Hepatocyte (in vitro differentiated cells): ENCODE data around the gene TAF1. TPM values are rescaled to one million over a fixed set of nuclear protein-coding genes. Genes with fewer than 3 reads are reported as not detected.
"Not testable (repeated sequence)": the region's sequence is repeated elsewhere in the genome, so short reads cannot be mapped to it uniquely, and the experiment has no call there.

ENCODE experiments used
- DNase-seq: peaks from one replicate; pipeline ENCODE4 v3.0.0-alpha.2; 2016; ENCODE audit warnings: low spot score
- H2AFZ ChIP-seq: fragments of 200-600 bp; sonication (generic); 2 replicates; pipeline ENCODE4 v1.6.0; 2016; ENCODE audit warnings: antibody characterized with exemption, mild to moderate bottlenecking
- H3K27ac ChIP-seq: fragments of 200-600 bp; sonication (generic); 2 replicates; pipeline ENCODE4 v1.5.1; 2016; ENCODE audit warnings: mild to moderate bottlenecking
- H3K27me3 ChIP-seq: fragments of 200-600 bp; sonication (generic); 2 replicates; pipeline ENCODE4 v1.6.1; 2016
- H3K36me3 ChIP-seq: fragments of 200-600 bp; sonication (generic); replicated peaks from 2 replicates; pipeline ENCODE4 v1.5.1; 2016; ENCODE audit warnings: low read depth; ENCODE audit not compliant: insufficient read depth
- H3K4me1 ChIP-seq: fragments of 200-600 bp; sonication (generic); 2 replicates; pipeline ENCODE4 v1.5.1; 2016; ENCODE audit warnings: mild to moderate bottlenecking, moderate library complexity; ENCODE audit not compliant: insufficient read depth
- H3K4me2 ChIP-seq: fragments of 200-600 bp; sonication (generic); 2 replicates; pipeline ENCODE4 v1.6.0; 2016
- H3K4me3 ChIP-seq: fragments of 200-600 bp; sonication (generic); 2 replicates; pipeline ENCODE4 v1.5.1; 2016; ENCODE audit warnings: mild to moderate bottlenecking
- H3K79me2 ChIP-seq: fragments of 200-600 bp; sonication (generic); 2 replicates; pipeline ENCODE4 v1.6.0; 2017; ENCODE audit warnings: mild to moderate bottlenecking
- H3K9me2 ChIP-seq: fragments of 200-600 bp; sonication (generic); replicated peaks from 2 replicates; pipeline ENCODE4 v1.6.0; 2017; ENCODE audit warnings: mild to moderate bottlenecking; ENCODE audit not compliant: insufficient read depth
- H3K9me3 ChIP-seq: fragments of 200-600 bp; sonication (generic); 2 replicates; pipeline ENCODE4 v1.5.1; 2016; ENCODE audit warnings: low read depth, mild to moderate bottlenecking
- H4K20me1 ChIP-seq: fragments of 200-600 bp; sonication (generic); 2 replicates; pipeline ENCODE4 v1.6.0; 2016; ENCODE audit warnings: mild to moderate bottlenecking; ENCODE audit not compliant: insufficient read depth, poor library complexity, severe bottlenecking
- EZH2 ChIP-seq: fragments of 200-600 bp; sonication (generic); IDR thresholded peaks from 2 replicates; pipeline ENCODE4 v1.6.1; 2016; ENCODE audit warnings: antibody characterized with exemption, mild to moderate bottlenecking, borderline replicate concordance
- EZH2phosphoT487 ChIP-seq: fragments of 200-600 bp; sonication (generic); IDR thresholded peaks from one replicate; pipeline ENCODE4 v1.6.1; 2018; ENCODE audit warnings: antibody characterized with exemption, mild to moderate bottlenecking, low read depth, moderate library complexity; ENCODE audit not compliant: unreplicated experiment, severe bottlenecking
- WGBS: methylation state at CpG from one replicate; pipeline ENCODE4 v1.1.6; 2016; ENCODE audit warnings: low lambda C conversion rate; ENCODE audit errors: missing lambda C conversion rate; 5-methylcytosine and 5-hydroxymethylcytosine counted together
- polyA plus RNA-seq: library from polyadenylated mRNA; unstranded; fragments of >200 nt; fragmentation: Nextera tagmentation; extraction: Ambion mirVana; gene quantifications from 2 replicates; pipeline ENCODE4 v1.2.1, GENCODE V29; 2016
- total RNA-seq: library from RNA; depleted of rRNA; stranded (reverse); fragments of >200 nt; gene quantifications from 2 replicates; pipeline ENCODE4 v1.2.3, GENCODE V29; 2014
- TF ChIP-seq, protein P1 (sequence below): fragments of 200-600 bp; sonication (generic); IDR thresholded peaks from 2 replicates; pipeline ENCODE4 v1.5.1; 2016; ENCODE audit warnings: antibody characterized with exemption, mild to moderate bottlenecking; ENCODE audit not compliant: poor library complexity

TAF1 gene
- total and polyA plus RNA-seq, 2 experiments from 2014 or later, result 1.9 to 19.2 TPM

DNA sequence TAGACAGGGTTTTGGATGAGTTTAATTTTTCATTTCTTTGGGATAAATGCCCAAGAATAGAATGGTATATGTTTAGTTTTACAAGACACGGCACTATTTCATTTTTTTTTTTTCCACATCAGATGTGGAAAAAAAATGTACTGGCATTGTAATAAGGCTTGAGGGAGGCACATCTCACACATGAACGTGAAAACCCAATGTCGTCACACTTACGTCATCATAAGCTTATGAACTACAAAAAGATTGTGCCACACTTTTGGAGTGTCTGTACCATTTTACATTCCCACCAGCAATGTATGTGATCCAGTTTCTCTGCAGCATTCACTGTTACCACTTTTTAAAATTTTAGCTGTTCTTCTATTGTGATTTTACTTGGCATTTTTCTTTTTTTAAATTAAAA, 74.2 kb downstream of the TAF1 start:
- DNase-seq, result no peak
- Histone ChIP-seq H3K4me1 (no peaks in the 10 kb centered on the region), H3K9me3 (peaks cover 3% of the 10 kb centered on the region), H3K9me2 (no peaks in the 10 kb centered on the region), H3K79me2 (no peaks in the 10 kb centered on the region), H3K27ac (no peak overlapping the region), H4K20me1 (no peaks in the 10 kb centered on the region), H3K36me3 (no peaks in the 10 kb centered on the region), H3K27me3 (no peaks in the 10 kb centered on the region), H3K4me3 (no peak overlapping the region), H2AFZ (no peak overlapping the region), H3K4me2 (no peak overlapping the region)
- WGBS, result 87% methylated on average over 4 of the region's 4 CpGs
- TF ChIP-seq EZH2 (no peak), EZH2phosphoT487 (no peak)
- TF ChIP-seq, protein P1, sequence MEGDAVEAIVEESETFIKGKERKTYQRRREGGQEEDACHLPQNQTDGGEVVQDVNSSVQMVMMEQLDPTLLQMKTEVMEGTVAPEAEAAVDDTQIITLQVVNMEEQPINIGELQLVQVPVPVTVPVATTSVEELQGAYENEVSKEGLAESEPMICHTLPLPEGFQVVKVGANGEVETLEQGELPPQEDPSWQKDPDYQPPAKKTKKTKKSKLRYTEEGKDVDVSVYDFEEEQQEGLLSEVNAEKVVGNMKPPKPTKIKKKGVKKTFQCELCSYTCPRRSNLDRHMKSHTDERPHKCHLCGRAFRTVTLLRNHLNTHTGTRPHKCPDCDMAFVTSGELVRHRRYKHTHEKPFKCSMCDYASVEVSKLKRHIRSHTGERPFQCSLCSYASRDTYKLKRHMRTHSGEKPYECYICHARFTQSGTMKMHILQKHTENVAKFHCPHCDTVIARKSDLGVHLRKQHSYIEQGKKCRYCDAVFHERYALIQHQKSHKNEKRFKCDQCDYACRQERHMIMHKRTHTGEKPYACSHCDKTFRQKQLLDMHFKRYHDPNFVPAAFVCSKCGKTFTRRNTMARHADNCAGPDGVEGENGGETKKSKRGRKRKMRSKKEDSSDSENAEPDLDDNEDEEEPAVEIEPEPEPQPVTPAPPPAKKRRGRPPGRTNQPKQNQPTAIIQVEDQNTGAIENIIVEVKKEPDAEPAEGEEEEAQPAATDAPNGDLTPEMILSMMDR, result no peak

DNA sequence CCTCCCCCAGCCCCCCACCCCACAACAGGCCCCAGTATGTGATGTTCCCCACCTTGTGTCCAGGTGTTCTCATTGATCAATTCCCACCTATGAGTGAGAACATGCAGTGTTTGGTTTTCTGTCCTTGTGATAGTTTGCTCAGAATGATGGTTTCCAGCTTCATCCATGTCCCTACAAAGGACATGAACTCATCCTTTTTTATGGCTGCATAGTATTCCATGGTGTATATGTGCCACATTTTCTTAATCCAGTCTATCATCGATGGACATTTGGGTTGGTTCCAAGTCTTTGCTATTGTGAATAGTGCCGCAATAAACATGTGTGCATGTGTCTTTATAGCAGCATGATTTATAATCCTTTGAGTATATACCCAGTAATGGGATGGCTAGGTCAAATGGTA, 75.7 kb downstream of the TAF1 start:
- H3K4me1 ChIP-seq, H3K9me2 ChIP-seq, DNase-seq, H3K4me2 ChIP-seq, H3K27ac ChIP-seq, H2AFZ ChIP-seq, H3K79me2 ChIP-seq, H3K9me3 ChIP-seq, H3K4me3 ChIP-seq, H3K36me3 ChIP-seq, H3K27me3 ChIP-seq, H4K20me1 ChIP-seq: not testable (repeated sequence)
- WGBS, result 100% methylated on average over 1 of the region's 2 CpGs

DNA sequence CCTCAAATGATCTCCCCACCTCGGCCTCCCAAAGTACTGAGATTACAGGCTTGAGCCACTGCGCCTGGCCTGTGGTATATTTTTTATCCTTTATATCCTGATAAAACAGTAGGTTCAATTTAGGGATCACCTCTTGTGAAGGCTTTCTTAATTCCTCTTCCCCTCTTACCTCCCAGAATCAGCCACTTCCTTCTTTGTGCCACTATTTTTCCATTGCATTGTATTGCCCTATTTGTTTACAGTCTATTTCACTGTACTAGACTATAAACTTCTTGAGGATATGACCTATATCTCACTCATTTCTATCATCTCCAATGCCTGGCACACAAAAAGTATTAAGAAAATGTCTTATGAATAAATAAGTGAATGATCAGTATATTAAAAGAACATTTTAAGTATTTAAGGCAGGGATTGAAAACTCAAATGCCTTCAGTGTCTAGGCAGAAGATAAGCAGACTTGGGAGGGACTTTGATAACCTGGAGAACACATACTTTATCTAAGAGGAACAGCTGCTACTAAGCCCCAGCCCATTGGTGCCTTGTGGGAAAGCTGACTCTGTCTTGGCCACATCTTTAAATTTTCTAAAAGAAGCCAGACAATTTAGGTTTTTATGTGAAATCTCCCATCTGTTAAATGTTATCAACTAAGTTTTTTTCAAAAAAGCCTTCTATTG, 84.4 kb downstream of the TAF1 start:
- TF ChIP-seq, protein P1, result no peak
- TF ChIP-seq EZH2phosphoT487 (no peak), EZH2 (no peak)
- H3K27me3 ChIP-seq, result no peaks in the 10 kb centered on the region
- H4K20me1 ChIP-seq, result no peaks in the 10 kb centered on the region
- no peaks in the 10 kb centered on the region for H3K4me1 ChIP-seq
- WGBS, result 70% methylated on average over 2 of the region's 2 CpGs
- no peak overlapping the region for H3K4me3 ChIP-seq
- no peak for DNase-seq
- no peak overlapping the region for H3K4me2 ChIP-seq
- H3K9me3 ChIP-seq, result no peaks in the 10 kb centered on the region
- H3K9me2 ChIP-seq, result no peaks in the 10 kb centered on the region
- no peak overlapping the region for H3K27ac ChIP-seq
- H3K36me3 ChIP-seq, result no peaks in the 10 kb centered on the region
- H2AFZ ChIP-seq, result no peak overlapping the region
- no peaks in the 10 kb centered on the region for H3K79me2 ChIP-seq

DNA sequence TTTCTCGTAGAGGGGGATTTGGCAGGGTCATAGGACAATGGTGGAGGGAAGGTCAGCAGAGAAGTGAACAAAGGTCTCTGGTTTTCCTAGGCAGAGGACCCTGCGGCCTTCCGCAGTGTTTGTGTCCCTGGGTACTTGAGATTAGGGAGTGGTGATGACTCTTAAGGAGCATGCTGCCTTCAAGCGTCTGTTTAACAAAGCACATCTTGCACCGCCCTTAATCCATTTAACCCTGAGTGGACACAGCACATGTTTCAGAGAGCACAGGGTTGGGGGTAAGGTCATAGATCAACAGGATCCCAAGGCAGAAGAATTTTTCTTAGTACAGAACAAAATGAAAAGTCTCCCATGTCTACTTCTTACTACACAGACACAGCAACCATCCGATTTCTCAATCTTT, 85.4 kb downstream of the TAF1 start:
- H3K9me3 ChIP-seq, H3K79me2 ChIP-seq, H3K36me3 ChIP-seq, H3K4me3 ChIP-seq, H3K9me2 ChIP-seq, H3K4me2 ChIP-seq, H3K27ac ChIP-seq, H4K20me1 ChIP-seq, H2AFZ ChIP-seq, H3K4me1 ChIP-seq, H3K27me3 ChIP-seq, DNase-seq: not testable (repeated sequence)
- 80% methylated on average over 4 of the region's 6 CpGs for WGBS
